Naive B cell (primary cell): Measurements from ENCODE around the gene PLA2R1. TPM values are rescaled to one million over a fixed set of nuclear protein-coding genes. Genes with fewer than 3 reads are reported as not detected.
A peak's percentile ranks its signal among the peaks of the same experiment; 100 is the strongest.
"Not testable (repeated sequence)": the region's sequence is repeated elsewhere in the genome, so short reads cannot be mapped to it uniquely, and the experiment has no call there.

ENCODE experiments used
- ATAC-seq, 2 donors: fragments of 150-1000 bp; cut with Tn5 transposase; 2 replicates each; pipeline ENCODE4 v1.10.0; 2021; ENCODE audit warnings: low read depth in 2 of 2, mild to moderate bottlenecking in 2 of 2, moderate library complexity in 2 of 2
- DNase-seq: peaks from one replicate; pipeline ENCODE4 v3.0.0; 2022
- H3K27ac Mint-ChIP-seq, 6 donors: one replicate each; pipeline ENCODE4 v1.8.0; 2020 to 2022; ENCODE audit warnings: mild to moderate bottlenecking in 6 of 6, mixed read lengths in 6 of 6, moderate library complexity in 5 of 6, inconsistent platforms in 2 of 6
- H3K27me3 Mint-ChIP-seq, 3 donors: one replicate each; pipeline ENCODE4 v1.8.0; 2021 to 2022; ENCODE audit warnings: mixed read lengths in 3 of 3, mild to moderate bottlenecking in 1 of 3
- H3K36me3 Mint-ChIP-seq, 2 donors: one replicate each; pipeline ENCODE4 v1.8.0; 2020 to 2022; ENCODE audit warnings: mixed read lengths in 2 of 2, inconsistent platforms in 1 of 2, mild to moderate bottlenecking in 1 of 2
- H3K4me1 Mint-ChIP-seq, 3 donors: one replicate each; pipeline ENCODE4 v1.8.0; 2020 to 2022; ENCODE audit warnings: mixed read lengths in 3 of 3, inconsistent platforms in 1 of 3, mild to moderate bottlenecking in 1 of 3, moderate library complexity in 1 of 3
- H3K4me3 Mint-ChIP-seq, 8 donors: one replicate each; pipeline ENCODE4 v1.8.0; 2020 to 2022; ENCODE audit warnings: mild to moderate bottlenecking in 8 of 8, mixed read lengths in 8 of 8, moderate library complexity in 8 of 8, inconsistent platforms in 2 of 8
- H3K9me3 Mint-ChIP-seq, 7 donors: one replicate each; pipeline ENCODE4 v1.8.0; 2020 to 2022; ENCODE audit warnings: mixed read lengths in 7 of 7, mild to moderate bottlenecking in 5 of 7, inconsistent platforms in 2 of 7, moderate library complexity in 1 of 7
- polyA plus RNA-seq, 6 donors: library from polyadenylated mRNA; unstranded; fragments of 300-500 nt; fragmentation: Illumina TruSeq; gene quantifications; one replicate each; pipeline ENCODE4 v1.2.3, GENCODE V29; 2021; ENCODE audit warnings: low read depth in 6 of 6

Gene PLA2R1
- polyA plus RNA-seq, 6 donors from 2014 or later, result 0.01 TPM; not detected in 5

DNA sequence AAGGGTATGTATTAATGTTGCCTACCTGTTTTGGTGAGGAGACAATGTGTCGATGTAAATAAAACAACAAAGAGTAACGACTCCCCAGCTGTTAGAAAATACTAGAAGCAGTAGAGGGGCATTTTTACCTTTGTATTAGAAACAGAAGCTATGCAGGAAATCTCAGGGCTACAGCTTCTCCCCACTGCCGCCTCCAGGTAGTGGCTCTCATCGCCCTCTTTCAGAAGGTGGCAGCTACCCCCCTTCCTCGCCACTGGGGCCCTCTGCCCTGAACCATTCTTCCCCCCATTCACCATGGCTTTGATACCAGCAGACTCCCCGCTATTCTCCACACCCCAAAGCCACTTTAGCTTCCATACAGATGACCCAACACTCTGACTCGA lies 6.7 kb downstream of the PLA2R1 start:
- H3K4me1 Mint-ChIP-seq, result no peaks in the 10 kb centered on the region
- peaks cover 21 to 46% (median 31%) of the 10 kb centered on the region in 3 donors for H3K27me3 Mint-ChIP-seq
- no peak overlapping the region for H3K4me3 Mint-ChIP-seq
- H3K9me3 Mint-ChIP-seq, result no peaks in the 10 kb centered on the region
- peak overlapping the region in 1 of 6 donors; percentile 11 for H3K27ac Mint-ChIP-seq
- H3K36me3 Mint-ChIP-seq, result no peaks in the 10 kb centered on the region
- DNase-seq (no peak), ATAC-seq (no peak)

DNA sequence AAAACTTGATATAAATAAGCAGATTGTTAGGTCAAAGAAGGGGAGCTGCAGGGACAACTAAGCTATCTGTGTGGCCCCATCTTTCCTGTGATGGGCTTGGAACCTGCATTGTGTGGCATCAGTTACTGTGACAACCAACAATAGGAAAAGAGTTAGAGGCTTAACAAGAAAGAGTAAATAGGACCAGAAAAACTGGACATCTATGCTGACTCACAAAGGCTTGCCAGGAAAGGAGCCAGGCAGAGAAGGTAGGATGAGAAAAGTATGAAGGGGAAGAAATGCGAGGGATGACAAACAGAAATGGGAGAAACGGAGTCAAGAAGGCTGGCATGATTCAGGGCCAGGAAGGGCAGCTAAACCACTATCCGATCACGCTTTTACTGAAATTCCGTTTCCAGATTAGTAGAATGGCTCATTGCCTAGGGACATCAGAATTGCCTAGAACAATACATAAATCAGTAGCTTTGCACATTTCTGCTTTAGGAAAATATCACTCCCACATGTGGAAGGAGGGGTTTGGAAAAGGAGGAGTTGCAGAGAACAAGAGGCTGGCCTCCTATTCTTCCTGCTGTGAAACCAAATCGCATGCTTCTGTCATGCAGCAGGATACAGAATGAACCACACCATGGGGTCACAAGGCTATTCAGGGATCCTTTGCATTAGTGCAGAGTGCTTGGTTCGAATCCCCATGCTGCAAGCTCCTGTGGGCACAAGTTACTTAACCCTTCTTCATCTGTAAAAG lies 7.3 kb downstream of the PLA2R1 start:
- Mint-ChIP-seq H3K4me1 (no peaks in the 10 kb centered on the region), H3K4me3 (no peak overlapping the region), H3K27me3 (peaks cover 21 to 45% (median 26%) of the 10 kb centered on the region in 3 donors), H3K27ac (no peak overlapping the region), H3K9me3 (no peaks in the 10 kb centered on the region), H3K36me3 (no peaks in the 10 kb centered on the region)
- ATAC-seq (no peak), DNase-seq (no peak)

DNA sequence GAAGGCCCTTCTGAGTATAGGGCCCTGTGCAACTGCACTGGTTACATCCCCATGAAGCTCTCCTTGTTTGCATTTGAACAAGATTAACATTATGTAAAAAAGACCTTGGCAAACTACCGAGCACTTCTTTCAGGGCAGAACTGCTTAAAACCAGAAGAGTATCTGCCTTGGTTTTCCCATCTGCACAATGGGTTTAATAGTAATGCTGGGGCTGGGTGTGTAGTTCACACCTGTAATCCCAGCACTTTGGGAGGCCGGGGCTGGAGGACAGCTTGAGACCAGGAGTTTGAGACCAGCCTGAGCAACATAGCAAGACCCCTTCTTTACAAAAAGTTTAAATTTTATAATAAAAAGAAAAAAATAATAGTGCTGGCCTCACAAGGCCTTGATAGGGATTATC lies 8.5 kb downstream of the PLA2R1 start:
- Mint-ChIP-seq H3K4me3 (no peak overlapping the region), H3K9me3 (no peaks in the 10 kb centered on the region)
- no peak for ATAC-seq

DNA sequence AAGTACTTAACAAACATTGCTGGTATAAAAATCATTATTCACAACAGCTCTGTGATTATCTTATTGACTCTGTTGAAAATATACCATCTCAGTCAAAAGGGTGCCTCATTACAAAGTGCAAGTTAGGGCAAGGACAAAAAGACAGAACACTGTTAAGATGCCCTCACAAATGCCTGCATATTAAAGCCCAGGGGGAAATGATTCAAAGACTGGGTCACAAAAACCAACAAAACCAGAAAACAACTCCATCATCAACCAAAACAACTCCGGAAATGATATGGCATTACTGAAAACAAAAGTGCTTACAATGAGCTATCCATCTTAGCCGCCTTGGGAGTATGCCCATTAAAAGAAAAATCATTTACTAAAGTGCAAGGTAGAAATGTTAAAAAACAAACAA lies 9.9 kb downstream of the PLA2R1 start:
- Mint-ChIP-seq H3K36me3 (no peaks in the 10 kb centered on the region), H3K27me3 (peaks cover 2 to 21% (median 16%) of the 10 kb centered on the region in 3 donors), H3K4me1 (no peaks in the 10 kb centered on the region), H3K27ac (no peak overlapping the region), H3K9me3 (no peaks in the 10 kb centered on the region), H3K4me3 (no peak overlapping the region)
- DNase-seq (no peak), ATAC-seq (no peak)

More for the DNA sequence above, 8.5 kb downstream of the PLA2R1 start:
- DNase-seq, result no peak
- Mint-ChIP-seq H3K27me3 (peaks cover 13 to 35% (median 16%) of the 10 kb centered on the region in 3 donors), H3K27ac (no peak overlapping the region), H3K4me1 (no peaks in the 10 kb centered on the region), H3K36me3 (no peaks in the 10 kb centered on the region)

DNA sequence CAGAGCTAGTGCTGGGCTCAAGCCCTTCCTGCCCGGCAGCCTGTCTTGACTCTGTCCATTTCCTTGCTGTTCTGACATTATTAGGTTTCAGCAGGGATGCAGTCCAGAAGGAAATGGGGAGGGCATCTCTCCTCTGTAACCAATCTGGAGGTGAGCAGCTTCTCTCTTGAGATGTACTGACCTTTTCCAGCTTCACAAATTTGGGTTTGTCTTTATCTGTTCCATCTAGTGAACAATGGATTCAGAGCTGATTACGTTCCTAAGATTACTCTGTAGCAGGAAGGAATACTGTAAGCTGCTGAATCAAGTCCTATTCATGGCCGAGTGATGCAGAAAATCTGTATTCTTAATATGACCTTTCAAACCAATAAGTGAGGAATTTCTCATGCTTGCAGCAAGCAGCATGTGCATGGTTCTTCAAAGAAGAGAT lies 11.0 kb downstream of the PLA2R1 start:
- H3K9me3 Mint-ChIP-seq, result no peaks in the 10 kb centered on the region
- DNase-seq (no peak), ATAC-seq (no peak)
- no peaks in the 10 kb centered on the region for H3K4me1 Mint-ChIP-seq
- no peak overlapping the region for H3K27ac Mint-ChIP-seq
- no peaks in the 10 kb centered on the region for H3K36me3 Mint-ChIP-seq
- H3K4me3 Mint-ChIP-seq, result no peak overlapping the region
- peaks cover 0 to 18% (median 16%) of the 10 kb centered on the region in 3 donors for H3K27me3 Mint-ChIP-seq

DNA sequence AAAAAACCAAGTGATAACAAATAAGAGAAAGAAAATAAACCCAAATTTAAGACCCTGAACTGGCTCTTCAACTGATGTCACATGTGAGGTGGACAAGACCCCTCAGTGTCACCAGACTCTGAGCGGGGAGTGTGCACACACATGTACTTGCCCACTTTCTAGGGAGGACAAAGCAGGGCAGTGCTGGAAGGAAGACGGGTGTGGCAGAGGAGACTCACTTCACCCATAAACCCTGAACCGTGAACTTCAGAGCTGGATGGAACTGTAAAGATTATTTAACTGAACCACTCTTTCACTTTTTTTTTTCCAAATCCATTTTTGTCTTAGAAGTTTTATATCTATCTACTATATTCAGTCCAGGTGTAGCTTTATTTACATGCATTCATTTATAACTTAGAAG lies 12.3 kb downstream of the PLA2R1 start:
- Mint-ChIP-seq H3K9me3 (no peaks in the 10 kb centered on the region), H3K27me3 (peaks cover 0 to 16% (median 10%) of the 10 kb centered on the region in 3 donors), H3K27ac (no peak overlapping the region), H3K36me3 (no peaks in the 10 kb centered on the region), H3K4me1 (no peaks in the 10 kb centered on the region), H3K4me3 (no peak overlapping the region)
- no peak for DNase-seq
- ATAC-seq, result no peak

DNA sequence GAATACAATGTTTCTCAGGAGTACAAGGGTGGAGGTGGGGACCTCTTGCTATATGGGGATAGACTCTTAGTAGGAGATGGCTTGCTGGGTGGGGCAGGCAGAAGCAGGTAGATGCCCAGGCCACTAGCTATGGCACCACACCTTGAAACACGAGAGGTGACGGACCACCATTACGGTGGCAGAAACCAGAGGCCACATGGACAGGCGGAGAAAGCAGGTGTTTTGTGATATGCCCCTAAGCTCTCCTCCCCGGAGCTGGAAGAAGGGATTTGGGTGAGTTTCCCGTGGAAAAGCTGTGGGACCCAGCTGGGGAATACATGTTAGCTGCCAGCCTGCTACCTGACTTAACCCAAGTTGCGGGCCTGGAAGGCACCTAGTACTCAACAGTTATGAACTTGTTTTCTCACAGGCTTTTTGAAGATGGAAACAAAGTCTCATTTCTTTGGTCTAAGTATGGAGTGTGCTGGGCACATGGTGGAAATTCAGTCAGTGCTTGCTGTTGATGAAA lies 16.7 kb downstream of the PLA2R1 start:
- Mint-ChIP-seq H3K27ac (no peak overlapping the region), H3K27me3 (peaks cover 0 to 11% (median 0%) of the 10 kb centered on the region in 3 donors), H3K36me3 (no peaks in the 10 kb centered on the region), H3K9me3 (peaks cover 0 to 5% (median 0%) of the 10 kb centered on the region in 7 donors), H3K4me1 (no peaks in the 10 kb centered on the region), H3K4me3 (no peak overlapping the region)
- no peak for DNase-seq
- ATAC-seq, result no peak

DNA sequence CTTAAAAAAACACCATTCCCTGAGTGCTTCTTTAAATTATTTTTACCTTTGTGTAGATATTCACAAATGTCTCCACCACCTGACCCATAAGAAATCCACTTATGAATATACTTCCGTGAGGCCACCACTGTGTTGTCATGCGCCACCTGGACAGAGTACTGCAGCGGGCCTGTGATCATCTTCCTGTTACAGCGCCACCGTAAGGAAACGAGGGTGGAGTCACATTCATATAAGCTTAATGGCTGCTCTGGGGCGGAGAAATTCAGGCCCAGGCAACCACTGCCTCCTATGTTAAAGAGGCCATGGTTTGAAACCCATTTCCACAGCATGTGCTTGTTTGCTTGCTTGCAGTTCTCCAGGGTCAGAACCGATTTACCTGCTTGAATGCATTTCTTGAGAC lies 17.7 kb downstream of the PLA2R1 start:
- no peaks in the 10 kb centered on the region for H3K36me3 Mint-ChIP-seq
- peaks cover 0 to 11% (median 0%) of the 10 kb centered on the region in 3 donors for H3K27me3 Mint-ChIP-seq
- no peak overlapping the region for H3K4me3 Mint-ChIP-seq
- DNase-seq (no peak), ATAC-seq (no peak)
- H3K4me1 Mint-ChIP-seq, result no peaks in the 10 kb centered on the region
- H3K27ac Mint-ChIP-seq, result peak overlapping the region in 1 of 6 donors; percentile 23
- peaks cover 0 to 5% (median 0%) of the 10 kb centered on the region in 7 donors for H3K9me3 Mint-ChIP-seq

DNA sequence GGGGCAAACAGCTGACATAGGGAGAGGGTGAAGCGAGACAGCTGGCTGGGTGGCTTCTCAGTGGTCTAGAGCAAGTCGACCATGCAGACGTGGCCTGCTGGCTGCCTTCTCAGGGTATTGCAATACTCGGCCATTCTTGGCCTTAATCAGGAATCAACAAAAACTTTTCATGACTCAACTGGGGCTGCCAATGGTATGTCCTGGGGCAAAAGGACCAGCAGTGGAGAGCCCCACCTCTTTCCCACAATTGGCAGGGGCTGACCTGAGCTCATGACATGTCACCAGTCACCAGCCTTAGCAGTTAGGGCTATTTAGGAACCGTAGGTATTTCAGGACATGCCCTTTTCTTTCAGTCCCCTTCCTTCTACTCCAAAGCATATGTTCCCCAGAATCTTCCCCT lies 19.1 kb downstream of the PLA2R1 start:
- no peak overlapping the region for H3K27ac Mint-ChIP-seq
- DNase-seq, result no peak
- no peak for ATAC-seq
- H3K9me3 Mint-ChIP-seq, result peaks cover 0 to 5% (median 0%) of the 10 kb centered on the region in 7 donors
- no peaks in the 10 kb centered on the region for H3K4me1 Mint-ChIP-seq
- H3K4me3 Mint-ChIP-seq, result no peak overlapping the region
- H3K36me3 Mint-ChIP-seq, result no peaks in the 10 kb centered on the region
- H3K27me3 Mint-ChIP-seq, result peaks cover 0 to 11% (median 0%) of the 10 kb centered on the region in 3 donors

DNA sequence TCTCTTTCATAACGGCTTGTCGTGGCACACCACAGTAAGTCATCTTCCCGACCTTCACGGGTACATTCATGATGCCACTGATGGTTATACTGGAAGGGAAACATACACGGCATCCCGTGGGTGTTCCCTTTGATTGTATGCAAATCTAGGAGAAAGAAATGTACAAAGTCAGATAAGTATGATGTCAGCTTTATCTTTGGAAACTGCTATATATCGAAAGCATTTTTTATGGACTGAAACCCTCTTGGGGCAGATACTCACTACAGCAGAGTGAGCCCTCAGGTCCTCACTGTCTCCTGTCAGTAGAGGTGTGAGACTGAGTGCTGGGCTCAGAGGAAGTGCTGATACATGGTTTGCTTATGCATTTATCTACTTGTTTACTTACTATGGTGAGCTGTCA lies 20.4 kb downstream of the PLA2R1 start:
- peaks cover 0 to 11% (median 0%) of the 10 kb centered on the region in 3 donors for H3K27me3 Mint-ChIP-seq
- no peak overlapping the region for H3K4me3 Mint-ChIP-seq
- peaks cover 0 to 5% (median 0%) of the 10 kb centered on the region in 7 donors for H3K9me3 Mint-ChIP-seq
- no peak for ATAC-seq
- no peaks in the 10 kb centered on the region for H3K4me1 Mint-ChIP-seq
- no peaks in the 10 kb centered on the region for H3K36me3 Mint-ChIP-seq
- DNase-seq, result no peak
- H3K27ac Mint-ChIP-seq, result no peak overlapping the region

DNA sequence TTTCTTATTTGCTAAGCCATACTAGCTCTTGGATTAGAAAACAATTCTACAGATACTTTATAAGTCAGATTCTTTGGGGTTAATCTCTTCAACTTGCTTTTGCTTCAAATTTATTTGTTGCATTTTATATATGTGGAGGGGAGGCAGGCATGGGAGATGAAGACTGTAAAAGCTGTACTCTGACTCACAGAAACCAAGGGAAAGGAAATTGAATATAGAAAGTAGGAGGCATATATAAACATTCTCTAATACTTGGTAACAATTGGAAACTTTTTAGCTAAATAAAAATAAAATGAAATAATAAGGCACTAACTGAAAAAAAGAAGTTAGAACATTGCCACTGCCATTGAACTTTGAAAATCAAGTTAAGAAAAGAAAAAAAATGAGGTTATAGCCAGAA lies 21.3 kb downstream of the PLA2R1 start:
- H3K9me3 Mint-ChIP-seq, result peaks cover 0 to 5% (median 0%) of the 10 kb centered on the region in 7 donors

DNA sequence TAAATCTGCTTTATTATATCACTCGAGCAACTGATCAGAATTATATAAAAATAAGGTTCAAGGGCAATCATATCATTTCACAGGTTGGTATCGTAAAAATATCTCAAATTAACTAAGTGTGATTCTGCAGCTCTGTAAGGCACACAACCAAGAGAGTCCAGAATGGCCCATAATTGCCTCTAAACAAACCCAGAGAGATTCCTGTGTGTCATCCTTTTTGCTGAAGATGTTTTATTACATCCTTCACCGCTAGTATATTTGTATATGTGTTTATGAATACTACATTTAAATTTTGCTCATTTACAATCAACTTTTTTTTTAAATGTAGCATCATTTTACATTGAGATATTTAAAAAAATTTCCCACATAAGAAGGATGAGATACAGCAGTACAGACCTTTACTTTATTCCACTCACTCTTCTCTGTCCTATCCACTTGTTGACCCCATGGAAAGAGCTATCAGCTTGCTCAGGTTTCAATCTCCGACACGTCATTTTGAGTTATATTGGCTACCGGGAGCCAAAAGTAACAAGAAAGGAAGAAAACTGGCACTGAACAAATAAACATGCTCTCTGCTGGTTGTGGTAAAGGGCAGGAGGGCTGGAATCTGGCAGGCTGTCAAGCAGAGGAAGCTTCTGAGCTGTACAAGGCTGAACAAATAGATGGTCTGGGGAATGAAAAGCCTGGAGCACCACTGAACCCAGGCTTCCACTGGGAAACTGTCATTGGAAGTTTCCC lies 23.1 kb downstream of the PLA2R1 start:
- Mint-ChIP-seq H3K36me3 (no peaks in the 10 kb centered on the region), H3K4me3 (no peak overlapping the region), H3K4me1 (no peaks in the 10 kb centered on the region), H3K27me3 (peaks cover 0 to 11% (median 0%) of the 10 kb centered on the region in 3 donors), H3K9me3 (peaks cover 0 to 5% (median 0%) of the 10 kb centered on the region in 7 donors), H3K27ac (no peak overlapping the region)
- DNase-seq (no peak), ATAC-seq (no peak)

More for the DNA sequence above, 21.3 kb downstream of the PLA2R1 start:
- ATAC-seq (no peak), DNase-seq (no peak)
- Mint-ChIP-seq H3K27me3 (peaks cover 0 to 11% (median 0%) of the 10 kb centered on the region in 3 donors), H3K4me1 (no peaks in the 10 kb centered on the region), H3K36me3 (no peaks in the 10 kb centered on the region), H3K4me3 (no peak overlapping the region), H3K27ac (no peak overlapping the region)

DNA sequence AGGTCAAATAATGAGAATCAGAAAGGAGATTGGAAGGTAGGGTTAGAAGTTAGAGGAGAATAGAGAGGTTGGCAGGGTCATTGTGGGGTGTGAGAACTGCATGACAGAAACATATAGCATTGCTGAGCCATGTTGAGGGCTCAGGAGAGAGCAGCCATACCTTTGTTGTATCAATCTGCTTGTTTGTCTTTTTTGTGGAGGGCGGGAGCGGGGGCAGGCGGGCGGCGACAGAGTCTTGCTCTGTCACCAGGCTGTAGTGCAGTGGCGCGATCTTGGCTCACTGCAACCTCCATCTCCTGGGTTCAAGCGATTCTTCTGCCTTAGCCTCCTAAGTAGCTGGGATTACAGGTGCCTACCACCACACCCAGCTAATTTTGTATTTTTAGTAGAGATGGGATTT lies 23.8 kb downstream of the PLA2R1 start:
- DNase-seq, H3K36me3 Mint-ChIP-seq, H3K4me3 Mint-ChIP-seq, H3K9me3 Mint-ChIP-seq, ATAC-seq, H3K27ac Mint-ChIP-seq, H3K4me1 Mint-ChIP-seq: not testable (repeated sequence)
- peaks cover 0 to 11% (median 0%) of the 10 kb centered on the region in 3 donors for H3K27me3 Mint-ChIP-seq

DNA sequence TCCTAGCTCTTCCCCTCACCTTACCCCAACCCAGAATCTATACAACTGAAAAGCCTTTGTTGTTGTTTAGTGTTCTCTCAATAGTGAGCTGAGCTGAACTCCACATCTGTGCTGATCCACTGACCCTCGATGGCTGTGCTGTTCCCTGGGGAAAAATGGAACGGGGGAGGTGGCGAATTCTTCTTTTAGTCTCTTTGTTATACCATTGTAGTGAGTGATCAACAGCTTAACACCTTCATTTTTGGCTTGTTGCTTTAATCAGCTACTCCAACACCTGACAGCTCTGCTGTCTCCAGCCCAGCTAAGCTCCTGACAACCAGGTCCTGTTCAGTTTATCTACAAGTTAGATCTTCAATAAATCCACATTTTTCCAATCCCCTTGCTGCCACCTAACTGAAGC lies 25.7 kb downstream of the PLA2R1 start:
- no peaks in the 10 kb centered on the region for H3K4me1 Mint-ChIP-seq
- no peak overlapping the region for H3K4me3 Mint-ChIP-seq
- no peak overlapping the region for H3K27ac Mint-ChIP-seq
- no peaks in the 10 kb centered on the region for H3K9me3 Mint-ChIP-seq
- no peaks in the 10 kb centered on the region for H3K27me3 Mint-ChIP-seq
- no peak for ATAC-seq
- DNase-seq, result no peak
- H3K36me3 Mint-ChIP-seq, result no peaks in the 10 kb centered on the region
